OCI-LY3 (cell line): ENCODE data around the gene LCE1F.

ENCODE experiments used
- H2AFZ ChIP-seq: fragments of 200-600, 300-600 bp; shearing (Covaris generic); 2 replicates; pipeline ENCODE4 v1.6.0; 2014; ENCODE audit warnings: antibody characterized with exemption, low read depth, low read length
- H3K27ac ChIP-seq: fragments of 200-600, 300-600 bp; sonication (generic); 2 replicates; pipeline ENCODE4 v1.5.1; 2014; ENCODE audit warnings: mild to moderate bottlenecking, low read length, moderate library complexity, mixed read lengths
- H3K27me3 ChIP-seq: fragments of 200-600, 300-600 bp; sonication (generic); 2 replicates; pipeline ENCODE4 v1.6.1; 2014; ENCODE audit warnings: low read depth, low read length, mixed read lengths
- H3K36me3 ChIP-seq: fragments of 200-600, 300-600 bp; sonication (generic); replicated peaks from 2 replicates; pipeline ENCODE3; 2014; ENCODE audit warnings: low read depth, low read length, mixed read lengths
- H3K4me1 ChIP-seq: fragments of 300-600, 200-600 bp; sonication (generic); 2 replicates; pipeline ENCODE4 v1.6.1; 2014; ENCODE audit warnings: low read length, mixed read lengths
- H3K4me2 ChIP-seq: fragments of 200-600, 300-600 bp; sonication (generic); 2 replicates; pipeline ENCODE4 v1.6.1; 2014; ENCODE audit warnings: low read length, mixed read lengths
- H3K4me3 ChIP-seq: fragments of 300-600, 200-600 bp; sonication (generic); 2 replicates; pipeline ENCODE4 v1.5.1; 2014; ENCODE audit warnings: antibody characterized with exemption, mild to moderate bottlenecking, low read length, moderate library complexity
- H3K79me2 ChIP-seq: fragments of 300-600, 200-600 bp; shearing (Covaris generic); 2 replicates; pipeline ENCODE4 v1.6.1; 2014; ENCODE audit warnings: mild to moderate bottlenecking, low read length, mixed read lengths
- H3K9ac ChIP-seq: fragments of 300-600, 200-600 bp; shearing (Covaris generic); 2 replicates; pipeline ENCODE4 v1.6.0; 2014; ENCODE audit warnings: mild to moderate bottlenecking, low read length, moderate library complexity
- H3K9me3 ChIP-seq: fragments of 200-600, 300-600 bp; shearing (Covaris generic); 2 replicates; pipeline ENCODE4 v1.6.1; 2014; ENCODE audit warnings: low read length, mixed read lengths; ENCODE audit not compliant: insufficient read depth
- H4K20me1 ChIP-seq: fragments of 200-600, 300-600 bp; sonication (generic); 2 replicates; pipeline ENCODE4 v1.6.1; 2016; ENCODE audit warnings: low read length, mixed read lengths; ENCODE audit not compliant: insufficient read depth
- EZH2phosphoT487 ChIP-seq: fragments of 200-600 bp; shearing (Covaris generic); IDR thresholded peaks from 2 replicates; pipeline ENCODE4 v1.6.1; 2018; ENCODE audit warnings: antibody characterized with exemption, mixed run types, low read depth
- TF ChIP-seq, protein P1 (sequence below): fragments of 200-600, 300-600 bp; sonication (generic); IDR thresholded peaks from 2 replicates; pipeline ENCODE4 v1.5.1; 2014; ENCODE audit warnings: antibody characterized with exemption, low read length, low read depth

Gene LCE1F

GRCh38 chr1:152737997-152738396, 36.9 kb upstream of the LCE1F start:
- no peak overlapping the region for H2AFZ ChIP-seq
- no peak overlapping the region for H3K4me2 ChIP-seq
- H3K9me3 ChIP-seq, result no peaks in the 10 kb centered on the region

GRCh38 chr1:152739841-152740240, 35.1 kb upstream of the LCE1F start:
- Histone ChIP-seq H3K79me2 (no peaks in the 10 kb centered on the region), H3K9me3 (no peaks in the 10 kb centered on the region), H3K27me3 (peaks cover 57% of the 10 kb centered on the region), H4K20me1 (no peaks in the 10 kb centered on the region), H3K4me2 (no peak overlapping the region), H3K4me1 (no peaks in the 10 kb centered on the region), H3K9ac (no peak overlapping the region), H3K27ac (no peak overlapping the region), H2AFZ (no peak overlapping the region), H3K36me3 (no peaks in the 10 kb centered on the region), H3K4me3 (no peak overlapping the region)
- TF ChIP-seq, protein P1, sequence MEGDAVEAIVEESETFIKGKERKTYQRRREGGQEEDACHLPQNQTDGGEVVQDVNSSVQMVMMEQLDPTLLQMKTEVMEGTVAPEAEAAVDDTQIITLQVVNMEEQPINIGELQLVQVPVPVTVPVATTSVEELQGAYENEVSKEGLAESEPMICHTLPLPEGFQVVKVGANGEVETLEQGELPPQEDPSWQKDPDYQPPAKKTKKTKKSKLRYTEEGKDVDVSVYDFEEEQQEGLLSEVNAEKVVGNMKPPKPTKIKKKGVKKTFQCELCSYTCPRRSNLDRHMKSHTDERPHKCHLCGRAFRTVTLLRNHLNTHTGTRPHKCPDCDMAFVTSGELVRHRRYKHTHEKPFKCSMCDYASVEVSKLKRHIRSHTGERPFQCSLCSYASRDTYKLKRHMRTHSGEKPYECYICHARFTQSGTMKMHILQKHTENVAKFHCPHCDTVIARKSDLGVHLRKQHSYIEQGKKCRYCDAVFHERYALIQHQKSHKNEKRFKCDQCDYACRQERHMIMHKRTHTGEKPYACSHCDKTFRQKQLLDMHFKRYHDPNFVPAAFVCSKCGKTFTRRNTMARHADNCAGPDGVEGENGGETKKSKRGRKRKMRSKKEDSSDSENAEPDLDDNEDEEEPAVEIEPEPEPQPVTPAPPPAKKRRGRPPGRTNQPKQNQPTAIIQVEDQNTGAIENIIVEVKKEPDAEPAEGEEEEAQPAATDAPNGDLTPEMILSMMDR, result no peak
- no peak for TF ChIP-seq EZH2phosphoT487

More at GRCh38 chr1:152737997-152738396, 36.9 kb upstream of the LCE1F start:
- Histone ChIP-seq H3K36me3 (no peaks in the 10 kb centered on the region), H3K9ac (no peak overlapping the region), H3K4me3 (no peak overlapping the region), H3K4me1 (no peaks in the 10 kb centered on the region), H3K79me2 (no peaks in the 10 kb centered on the region), H4K20me1 (no peaks in the 10 kb centered on the region), H3K27me3 (peaks cover 60% of the 10 kb centered on the region), H3K27ac (no peak overlapping the region)
- TF ChIP-seq EZH2phosphoT487, result no peak

DNA sequence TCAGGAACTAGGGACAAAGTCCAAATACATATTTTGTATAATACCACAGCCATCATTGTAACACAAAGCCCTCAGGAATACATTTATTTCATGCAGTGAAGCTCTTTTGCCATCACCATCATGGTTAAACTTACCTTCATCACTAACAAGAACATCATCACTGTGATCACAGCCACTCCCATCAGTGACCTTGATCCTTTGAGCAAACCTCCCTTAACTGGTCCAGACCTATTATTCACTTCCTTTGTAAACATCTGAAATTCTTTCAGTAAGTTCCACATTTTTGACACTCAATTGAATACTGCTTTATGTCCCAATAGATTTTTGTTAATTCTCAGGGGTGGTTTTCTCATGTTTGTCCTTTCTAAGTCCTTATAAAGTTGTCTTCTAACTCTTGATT, 33.3 kb upstream of the LCE1F start:
- H3K36me3 ChIP-seq, result no peaks in the 10 kb centered on the region
- no peaks in the 10 kb centered on the region for H3K79me2 ChIP-seq
- peaks cover 63% of the 10 kb centered on the region for H3K27me3 ChIP-seq
- H2AFZ ChIP-seq, result no peak overlapping the region
- H3K4me1 ChIP-seq, result no peaks in the 10 kb centered on the region
- H4K20me1 ChIP-seq, result no peaks in the 10 kb centered on the region
- no peak overlapping the region for H3K4me3 ChIP-seq
- no peak overlapping the region for H3K4me2 ChIP-seq
- TF ChIP-seq, protein P1, result no peak
- no peak for TF ChIP-seq EZH2phosphoT487
- no peaks in the 10 kb centered on the region for H3K9me3 ChIP-seq
- no peak overlapping the region for H3K9ac ChIP-seq
- no peak overlapping the region for H3K27ac ChIP-seq

DNA sequence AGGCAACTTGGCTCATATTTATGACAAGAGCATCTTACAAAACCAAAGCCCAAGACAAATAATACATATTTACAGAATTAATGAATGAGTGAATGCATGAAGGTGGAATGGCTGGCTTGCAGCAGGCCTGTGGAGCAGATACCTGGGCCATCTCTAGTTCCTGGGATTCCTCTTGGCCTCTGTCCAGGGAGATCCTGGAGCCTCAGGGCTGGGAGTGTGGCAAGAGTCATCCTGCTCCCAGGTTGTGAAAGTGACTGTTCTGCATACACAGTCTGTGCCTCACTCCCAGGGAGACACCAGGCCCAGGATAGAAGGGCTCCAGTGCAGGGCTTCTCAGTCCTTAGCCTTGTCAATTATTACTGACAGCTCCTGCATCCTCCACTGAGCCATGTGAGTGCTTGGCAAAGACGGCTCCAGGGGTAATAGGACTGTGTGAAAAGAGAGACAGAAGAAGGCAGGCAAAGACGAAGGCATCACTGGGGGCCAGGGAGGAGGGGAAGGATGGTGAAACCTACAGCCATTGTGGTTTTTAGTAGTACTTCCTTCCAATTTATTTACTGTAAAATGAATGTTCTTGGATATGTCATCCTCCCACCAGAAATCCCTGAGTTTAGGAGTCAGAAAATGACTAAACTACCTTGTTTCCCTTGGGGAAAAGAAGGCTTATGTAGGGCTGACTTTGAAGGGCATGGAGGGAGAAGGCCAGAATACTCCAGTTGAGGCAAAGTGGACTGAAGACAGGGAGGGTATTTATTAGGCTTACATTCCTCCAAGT, 31.4 kb upstream of the LCE1F start:
- H3K4me2 ChIP-seq, result no peak overlapping the region
- H3K9me3 ChIP-seq, result no peaks in the 10 kb centered on the region
- H3K36me3 ChIP-seq, result no peaks in the 10 kb centered on the region
- H2AFZ ChIP-seq, result no peak overlapping the region
- peaks cover 59% of the 10 kb centered on the region for H3K27me3 ChIP-seq
- no peak overlapping the region for H3K27ac ChIP-seq
- no peaks in the 10 kb centered on the region for H3K4me1 ChIP-seq
- TF ChIP-seq EZH2phosphoT487, result no peak
- TF ChIP-seq, protein P1, result no peak
- no peak overlapping the region for H3K4me3 ChIP-seq
- H3K9ac ChIP-seq, result no peak overlapping the region
- H4K20me1 ChIP-seq, result no peaks in the 10 kb centered on the region
- H3K79me2 ChIP-seq, result no peaks in the 10 kb centered on the region
